ENCODE results near the gene LSM14B. TPM values are rescaled to one million over a fixed set of nuclear protein-coding genes. Genes with fewer than 3 reads are reported as not detected.

LSM14B gene
- total RNA-seq, 1 donor: 31.0 TPM

DNA sequence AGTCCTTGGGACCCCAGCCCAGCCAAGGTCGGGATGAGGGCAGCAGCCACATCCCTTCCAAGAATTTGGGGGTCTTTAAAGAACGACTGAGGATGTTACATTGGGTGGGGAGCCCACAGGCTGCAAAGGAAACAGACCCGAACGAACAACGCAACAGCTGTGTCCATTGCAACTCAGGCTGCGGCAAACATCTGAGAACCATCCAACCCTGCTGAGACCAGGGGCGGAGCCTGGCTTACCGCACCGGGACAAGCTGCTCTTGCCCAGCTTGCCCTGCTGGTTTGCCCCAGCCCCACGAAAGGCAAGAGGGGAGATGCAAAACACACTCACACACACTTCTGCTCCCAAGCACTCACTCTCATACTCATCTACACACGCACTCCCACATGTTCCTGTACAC lies 35.0 kb upstream of the LSM14B start:
- TF ChIP-seq CTCF (IDR thresholded peaks at IDR 0.05; ENCODE audit: insufficient read depth, low read length): no peak
- DNase-seq (ENCODE audit: low read depth): no peak
- no peak overlapping the region for H3K4me3 ChIP-seq (ENCODE audit: low read depth, low read length)

DNA sequence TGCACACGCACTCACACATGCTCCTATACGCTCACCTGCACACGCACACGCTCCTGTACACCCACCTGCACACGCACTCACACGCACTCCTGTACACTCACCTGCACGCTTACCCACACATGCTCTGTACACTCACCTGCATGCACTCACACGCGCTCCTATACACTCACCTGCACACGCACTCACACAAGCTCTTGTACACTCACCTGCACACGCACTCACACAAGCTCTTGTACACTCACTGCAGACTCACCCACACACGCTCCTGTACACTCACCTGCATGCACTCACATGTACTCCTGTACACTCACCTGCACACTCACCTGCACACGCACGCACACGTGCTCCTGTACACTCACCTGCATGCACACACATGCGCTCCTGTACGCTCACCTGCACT lies 34.6 kb upstream of the LSM14B start:
- no peak overlapping the region for H3K4me3 ChIP-seq (ENCODE audit: low read depth, low read length)
- DNase-seq (ENCODE audit: low read depth): no peak
- no peak for TF ChIP-seq CTCF (IDR thresholded peaks at IDR 0.05; ENCODE audit: insufficient read depth, low read length)

DNA sequence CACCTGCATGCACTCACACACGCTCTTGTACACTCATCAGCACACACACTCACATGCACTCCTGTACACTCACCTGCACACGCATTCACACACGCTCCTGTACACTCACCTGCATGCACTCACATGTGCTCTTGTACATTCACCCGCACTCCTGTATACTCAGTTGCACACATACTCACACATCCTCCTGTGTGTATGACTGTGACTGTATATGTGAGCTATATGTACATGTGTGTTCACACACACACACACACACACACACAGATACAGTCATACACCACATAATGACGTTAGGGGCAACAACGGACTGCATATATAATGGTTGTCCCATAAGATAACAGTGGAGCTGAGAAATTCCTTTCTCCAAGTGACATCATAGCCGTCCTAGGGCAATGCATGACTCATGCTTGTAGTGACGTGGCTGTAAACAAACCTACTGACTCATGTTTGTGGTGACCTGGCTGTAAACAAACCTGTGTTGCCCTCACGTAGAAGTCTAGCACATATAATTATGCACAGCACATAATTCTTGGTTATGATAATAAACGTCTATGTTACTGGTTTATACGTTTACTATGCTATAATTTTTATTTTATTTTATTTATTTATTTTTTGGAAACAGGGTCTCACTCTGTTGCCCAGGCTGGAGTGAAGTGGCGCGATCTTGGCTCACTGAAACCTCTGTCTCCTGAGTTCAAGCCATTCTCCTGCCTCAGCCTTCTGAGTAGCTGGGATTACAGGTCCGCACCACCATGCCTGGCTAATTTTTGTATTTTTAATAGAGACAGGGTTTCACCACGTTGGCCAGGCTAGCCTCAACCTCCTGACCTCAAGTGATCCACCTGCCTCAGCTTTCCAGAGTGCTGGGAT lies 33.8 kb upstream of the LSM14B start:
- TF ChIP-seq CTCF (IDR thresholded peaks at IDR 0.05; ENCODE audit: insufficient read depth, low read length): no peak
- no peak overlapping the region for H3K4me3 ChIP-seq (ENCODE audit: low read depth, low read length)
- peak; percentile 62 for DNase-seq (ENCODE audit: low read depth)

GRCh38 chr20:62089393-62089792 lies 32.9 kb upstream of the LSM14B start:
- no peak overlapping the region for H3K4me3 ChIP-seq (ENCODE audit: low read depth, low read length)
- TF ChIP-seq CTCF (IDR thresholded peaks at IDR 0.05; ENCODE audit: insufficient read depth, low read length): no peak
- no peak for DNase-seq (ENCODE audit: low read depth)

DNA sequence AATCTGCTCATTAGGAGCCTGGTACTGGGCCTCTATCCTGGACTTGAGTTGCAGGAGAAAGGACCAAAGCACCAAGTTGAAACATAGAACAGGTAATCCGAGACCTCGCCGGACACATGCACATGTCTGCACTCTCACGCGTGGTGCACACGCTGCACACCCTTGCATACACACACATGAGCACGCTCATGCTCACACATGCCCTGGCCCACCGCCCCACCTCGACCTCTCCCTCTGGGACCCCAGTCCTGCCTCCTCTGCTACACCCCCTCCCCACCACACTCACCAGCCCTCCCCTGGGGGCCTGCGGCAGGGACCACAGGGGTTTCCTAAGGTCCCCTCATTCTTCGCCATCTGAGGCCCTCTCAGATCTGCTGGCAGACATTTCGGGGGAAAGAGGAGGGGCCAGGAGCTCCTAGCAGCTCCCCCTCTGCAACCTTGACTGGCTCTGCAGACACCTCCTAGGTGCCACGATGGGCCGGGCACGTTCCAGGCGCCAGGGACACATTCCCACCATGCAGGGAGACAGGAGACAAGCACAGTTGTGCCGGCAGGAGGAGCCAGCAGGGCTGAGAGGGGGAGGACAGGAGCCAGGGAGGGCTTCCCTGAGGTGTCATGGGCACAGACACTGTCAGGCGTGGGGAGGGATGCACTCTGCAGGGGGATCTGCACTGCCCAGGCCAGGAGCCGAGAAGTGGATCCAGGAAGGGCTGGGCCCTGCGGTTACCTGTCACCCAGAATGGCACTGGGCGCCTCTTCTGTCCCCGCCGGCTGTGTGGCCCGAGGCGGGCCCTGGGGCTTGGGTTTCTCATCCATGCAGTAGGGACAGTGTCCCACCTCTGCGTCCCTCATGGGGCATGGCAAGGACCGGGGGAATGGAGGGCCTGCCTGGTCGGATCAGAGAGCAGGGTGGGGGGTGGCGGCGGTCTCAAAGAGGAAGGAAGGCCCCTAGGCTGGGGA lies 25.6 kb upstream of the LSM14B start:
- no peak for DNase-seq (ENCODE audit: low read depth)
- H3K4me3 ChIP-seq (ENCODE audit: low read depth, low read length): no peak overlapping the region
- no peak for TF ChIP-seq CTCF (IDR thresholded peaks at IDR 0.05; ENCODE audit: insufficient read depth, low read length)

- no peak for TF ChIP-seq CTCF (IDR thresholded peaks at IDR 0.05; ENCODE audit: insufficient read depth, low read length)
Measured at GRCh38 chr20:62097881-62098407, 24.3 kb upstream of the LSM14B start.

More at GRCh38 chr20:62097881-62098407, 24.3 kb upstream of the LSM14B start:
- H3K4me3 ChIP-seq (ENCODE audit: low read depth, low read length): no peak overlapping the region
- no peak for DNase-seq (ENCODE audit: low read depth)

Measured in fibroblast of the aortic adventitia (primary cell).